BE2C (cell line): ENCODE measurements around the gene PHACTR3. TPM values are rescaled to one million over a fixed set of nuclear protein-coding genes. Genes with fewer than 3 reads are reported as not detected.
"Not testable (repeated sequence)": the region's sequence is repeated elsewhere in the genome, so short reads cannot be mapped to it uniquely, and the experiment has no call there.

ENCODE experiments used
- DNase-seq: peaks from one replicate; pipeline ENCODE4 v3.0.0-alpha.2; 2020
- H3K27me3 ChIP-seq: fragments of 250-450 bp; sonication (Bioruptor Pico); 2 replicates; pipeline ENCODE4 v1.5.1; 2020; ENCODE audit warnings: mild to moderate bottlenecking
- H3K36me3 ChIP-seq: fragments of 250-450 bp; sonication (Bioruptor Pico); 2 replicates; pipeline ENCODE4 v1.5.1; 2020; ENCODE audit warnings: mild to moderate bottlenecking
- H3K4me1 ChIP-seq: fragments of 250-450 bp; sonication (Bioruptor Pico); 2 replicates; pipeline ENCODE4 v1.5.1; 2020
- H3K4me3 ChIP-seq: 2 replicates; pipeline ENCODE4 v1.5.1; 2011; ENCODE audit warnings: low read depth, low read length
- H3K9me3 ChIP-seq: fragments of 250-450 bp; sonication (Bioruptor Pico); 2 replicates; pipeline ENCODE4 v1.5.1; 2020
- CTCF ChIP-seq: IDR thresholded peaks from 2 replicates; pipeline ENCODE4 v1.5.1; 2012; ENCODE audit warnings: mild to moderate bottlenecking, low read depth, low read length
- polyA plus RNA-seq: library from polyadenylated mRNA; unstranded; fragments of >200 nt; gene quantifications from one replicate; pipeline ENCODE4 v1.2.1, GENCODE V29; 2012; ENCODE audit warnings: low read depth, missing spikeins; ENCODE audit not compliant: insufficient read length, insufficient read depth

PHACTR3 gene
- not detected for polyA plus RNA-seq

GRCh38 chr20:59603781-59604541 is at the start of gene PHACTR3:
PHACTR3 (plus strand) TSS chr20:59604540; CDS start chr20:59605015, 475 bp downstream.
- no peak within 1 kb of the TSS for H3K4me3 ChIP-seq
- peaks cover 65% of the 10 kb centered on the region for H3K27me3 ChIP-seq
- no peaks in the 10 kb centered on the region for H3K4me1 ChIP-seq
- H3K9me3 ChIP-seq = no peaks in the 10 kb centered on the region
- DNase-seq = no peak
- H3K36me3 ChIP-seq = no peaks in the 10 kb centered on the region
- no peak for TF ChIP-seq CTCF

GRCh38 chr20:59557733-59558529 is 46.4 kb upstream of the PHACTR3 start:
- H3K9me3 ChIP-seq, H3K4me1 ChIP-seq, H3K4me3 ChIP-seq, H3K27me3 ChIP-seq, DNase-seq, H3K36me3 ChIP-seq: not testable (repeated sequence)

- H3K9me3 ChIP-seq = no peaks in the 10 kb centered on the region
- DNase-seq = no peak
- no peak overlapping the region for H3K4me3 ChIP-seq
- H3K27me3 ChIP-seq = no peaks in the 10 kb centered on the region
- no peaks in the 10 kb centered on the region for H3K36me3 ChIP-seq
- no peak for TF ChIP-seq CTCF
- H3K4me1 ChIP-seq = no peaks in the 10 kb centered on the region
Observed at GRCh38 chr20:59559024-59559817, 45.1 kb upstream of the PHACTR3 start.

- no peaks in the 10 kb centered on the region for H3K4me1 ChIP-seq
- no peaks in the 10 kb centered on the region for H3K36me3 ChIP-seq
- DNase-seq = no peak
- H3K9me3 ChIP-seq = no peaks in the 10 kb centered on the region
- no peaks in the 10 kb centered on the region for H3K27me3 ChIP-seq
- no peak for TF ChIP-seq CTCF
- no peak overlapping the region for H3K4me3 ChIP-seq
Observed at GRCh38 chr20:59559863-59560262, 44.5 kb upstream of the PHACTR3 start.

GRCh38 chr20:59560588-59561227 is 43.6 kb upstream of the PHACTR3 start:
- Histone ChIP-seq H3K36me3 (no peaks in the 10 kb centered on the region), H3K9me3 (no peaks in the 10 kb centered on the region), H3K4me3 (no peak overlapping the region), H3K4me1 (no peaks in the 10 kb centered on the region), H3K27me3 (no peaks in the 10 kb centered on the region)
- DNase-seq = no peak
- peak; percentile 79 for TF ChIP-seq CTCF

- no peak overlapping the region for H3K4me3 ChIP-seq
- H3K9me3 ChIP-seq = no peaks in the 10 kb centered on the region
- no peaks in the 10 kb centered on the region for H3K27me3 ChIP-seq
Observed at GRCh38 chr20:59561228-59561605, 43.1 kb upstream of the PHACTR3 start.

More at GRCh38 chr20:59561228-59561605, 43.1 kb upstream of the PHACTR3 start:
- no peak for DNase-seq
- Histone ChIP-seq H3K36me3 (no peaks in the 10 kb centered on the region), H3K4me1 (no peaks in the 10 kb centered on the region)
- TF ChIP-seq CTCF = no peak
